Fibroblast of lung (primary cell): ENCODE data around the gene SUPT20HL1.

ENCODE experiments used
- EZH2 ChIP-seq: IDR thresholded peaks from 2 replicates; pipeline ENCODE4 v1.5.1; 2012; ENCODE audit warnings: low read length, control low read depth, mild to moderate bottlenecking; ENCODE audit errors: missing control alignments
- TF ChIP-seq, protein P1 (sequence below), 2 donors: IDR thresholded peaks in 1 of 2; conservative IDR thresholded peaks in 1 of 2; 1 replicate in 1 of 2; 2 replicates in 1 of 2; pipeline ENCODE4 v1.5.1; 2011 to 2012; ENCODE audit warnings: low read length in 2 of 2, control low read depth in 1 of 2, inconsistent platforms in 1 of 2, low read depth in 1 of 2, mild to moderate bottlenecking in 1 of 2

DNA sequence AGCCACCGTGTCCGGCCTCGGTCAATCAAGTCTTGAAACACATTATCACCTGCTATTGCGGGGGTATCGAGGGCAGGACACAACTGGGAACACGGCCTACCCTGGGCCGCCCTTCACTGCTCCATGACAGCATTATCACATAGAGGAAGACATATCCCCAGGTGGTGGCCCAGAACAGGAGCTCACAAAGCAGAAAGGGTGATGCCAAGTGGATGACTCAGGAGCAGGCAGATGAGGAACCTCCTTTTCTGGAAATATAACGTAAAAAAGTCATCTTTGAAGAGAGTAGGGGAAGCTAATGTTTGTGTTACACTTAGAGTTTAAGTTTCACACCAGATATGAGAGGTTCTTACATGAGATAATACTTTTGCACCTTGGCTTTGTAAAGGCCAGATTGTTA, 5.3 kb upstream of the SUPT20HL1 start:
- TF ChIP-seq, protein P1, sequence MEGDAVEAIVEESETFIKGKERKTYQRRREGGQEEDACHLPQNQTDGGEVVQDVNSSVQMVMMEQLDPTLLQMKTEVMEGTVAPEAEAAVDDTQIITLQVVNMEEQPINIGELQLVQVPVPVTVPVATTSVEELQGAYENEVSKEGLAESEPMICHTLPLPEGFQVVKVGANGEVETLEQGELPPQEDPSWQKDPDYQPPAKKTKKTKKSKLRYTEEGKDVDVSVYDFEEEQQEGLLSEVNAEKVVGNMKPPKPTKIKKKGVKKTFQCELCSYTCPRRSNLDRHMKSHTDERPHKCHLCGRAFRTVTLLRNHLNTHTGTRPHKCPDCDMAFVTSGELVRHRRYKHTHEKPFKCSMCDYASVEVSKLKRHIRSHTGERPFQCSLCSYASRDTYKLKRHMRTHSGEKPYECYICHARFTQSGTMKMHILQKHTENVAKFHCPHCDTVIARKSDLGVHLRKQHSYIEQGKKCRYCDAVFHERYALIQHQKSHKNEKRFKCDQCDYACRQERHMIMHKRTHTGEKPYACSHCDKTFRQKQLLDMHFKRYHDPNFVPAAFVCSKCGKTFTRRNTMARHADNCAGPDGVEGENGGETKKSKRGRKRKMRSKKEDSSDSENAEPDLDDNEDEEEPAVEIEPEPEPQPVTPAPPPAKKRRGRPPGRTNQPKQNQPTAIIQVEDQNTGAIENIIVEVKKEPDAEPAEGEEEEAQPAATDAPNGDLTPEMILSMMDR (conservative IDR thresholded peaks at IDR 0.05 in 1 of 2, IDR thresholded peaks at IDR 0.05 in 1 of 2; ENCODE audit: low read depth in 1 of 2, low read length in 2 of 2), result no peak
- TF ChIP-seq EZH2, result no peak
